Endothelial cell of umbilical vein (primary cell): ENCODE measurements around the gene EIF2A. TPM values are rescaled to one million over a fixed set of nuclear protein-coding genes. Genes with fewer than 3 reads are reported as not detected.

Experiments
- BruUV-seq: library from RNA; stranded (reverse); fragments of 400-500 nt; replicated peaks from 2 replicates; lab custom pipeline; 2021; lab: Mats Ljungman, UMichigan
- CTCF ChIA-PET: fragments of 300-600, 350-600 bp; sonication (Branson Sonifier 250); formaldehyde crosslinking; loops from one replicate; lab custom pipeline; 2021; ENCODE audit warnings: antibody characterized with exemption, inconsistent platforms; lab: Charles Lee
- POLR2A ChIA-PET: fragments of 300-600, 350-600 bp; sonication (Branson Sonifier 250); formaldehyde crosslinking; loops from one replicate; lab custom pipeline; 2021; ENCODE audit warnings: antibody characterized with exemption, inconsistent platforms; lab: Charles Lee
- DNase-seq: peaks from one replicate; pipeline ENCODE4 v3.0.0-alpha.2; 2011; ENCODE audit warnings: low read depth, low spot score
- FAIRE-seq: peaks from 2 replicates; lab custom pipeline; 2011; peaks lifted over from hg19 to GRCh38; lab: Jason Lieb, UNC
- H2AFZ ChIP-seq: 2 replicates; pipeline ENCODE4 v1.6.0; 2012; ENCODE audit warnings: low read depth, low read length, control low read depth, inconsistent platforms
- H3K27ac ChIP-seq: 2 replicates; pipeline ENCODE4 v1.5.1; 2011; ENCODE audit warnings: low read depth, mild to moderate bottlenecking, control low read depth, low read length, moderate library complexity; ENCODE audit not compliant: insufficient read depth
- H3K27me3 ChIP-seq, 2 experiments: 2 replicates each; pipeline versions ENCODE4 v1.6.0 to v1.6.1; 2011; ENCODE audit warnings: low read length in 2 of 2, mixed read lengths in 1 of 2; ENCODE audit not compliant: control insufficient read depth in 2 of 2, insufficient read depth in 2 of 2
- H3K36me3 ChIP-seq, 2 experiments: 2 replicates in 1 of 2; 3 replicates in 1 of 2; pipeline ENCODE4 v1.5.1; 2011; ENCODE audit warnings: low read length in 2 of 2, mild to moderate bottlenecking in 1 of 2, moderate library complexity in 1 of 2; ENCODE audit not compliant: control insufficient read depth in 2 of 2, insufficient read depth in 2 of 2; ENCODE audit errors: extremely low read depth in 1 of 2
- H3K4me1 ChIP-seq: 3 replicates; pipeline ENCODE4 v1.5.1; 2011; ENCODE audit warnings: mild to moderate bottlenecking, low read length; ENCODE audit not compliant: control insufficient read depth, insufficient read depth; ENCODE audit errors: extremely low read depth
- H3K4me2 ChIP-seq: 2 replicates; pipeline ENCODE4 v1.6.1; 2011; ENCODE audit warnings: low read length, control low read depth, mixed read lengths; ENCODE audit not compliant: insufficient read depth
- H3K4me3 ChIP-seq, 3 experiments: fragments of 200-600 bp in 1 of 3; sonication (generic), shearing (Covaris generic) in 1 of 3; replicated peaks in 1 of 3; 2 replicates each; pipeline ENCODE4 v1.5.1; 2011 to 2016; ENCODE audit warnings: control low read depth in 3 of 3, low read length in 3 of 3, mild to moderate bottlenecking in 2 of 3, inconsistent platforms in 1 of 3, low read depth in 1 of 3, moderate library complexity in 1 of 3; ENCODE audit not compliant: insufficient read depth in 1 of 3
- H3K79me2 ChIP-seq: 2 replicates; pipeline ENCODE4 v1.6.0; 2012; ENCODE audit warnings: low read length, inconsistent platforms; ENCODE audit not compliant: control insufficient read depth, insufficient read depth
- H3K9ac ChIP-seq: replicated peaks from 2 replicates; pipeline ENCODE3; 2011; ENCODE audit warnings: low read length, control low read depth; ENCODE audit not compliant: insufficient read depth; ENCODE audit errors: extremely low read depth
- H3K9me1 ChIP-seq: replicated peaks from 3 replicates; pipeline ENCODE4 v1.6.0; 2011; ENCODE audit warnings: mild to moderate bottlenecking, low read length; ENCODE audit not compliant: control insufficient read depth, insufficient read depth; ENCODE audit errors: extremely low read depth
- H3K9me3 ChIP-seq: replicated peaks from 2 replicates; pipeline ENCODE4 v1.5.1; 2012; ENCODE audit warnings: low read length, inconsistent platforms; ENCODE audit not compliant: control insufficient read depth, insufficient read depth
- H4K20me1 ChIP-seq: replicated peaks from 2 replicates; pipeline ENCODE3; 2011; ENCODE audit warnings: mild to moderate bottlenecking, low read length; ENCODE audit not compliant: control insufficient read depth, insufficient read depth; ENCODE audit errors: extremely low read depth
- EZH2 ChIP-seq: IDR thresholded peaks from 2 replicates; pipeline ENCODE4 v1.6.1; 2012; ENCODE audit warnings: borderline replicate concordance, low read depth, mild to moderate bottlenecking, moderate library complexity, low read length, inconsistent platforms; ENCODE audit not compliant: severe bottlenecking
- FOS ChIP-seq: IDR thresholded peaks from 2 replicates; pipeline ENCODE4 v1.6.1; 2011; ENCODE audit warnings: mild to moderate bottlenecking, low read length, moderate library complexity, borderline replicate concordance; ENCODE audit not compliant: insufficient read depth
- GATA2 ChIP-seq: IDR thresholded peaks from 2 replicates; pipeline ENCODE4 v1.7.0; 2011; ENCODE audit warnings: low read depth, mild to moderate bottlenecking, moderate library complexity, mixed read lengths, low read length; ENCODE audit not compliant: insufficient read length, insufficient read depth
- JUN ChIP-seq: IDR thresholded peaks from 2 replicates; pipeline ENCODE4 v1.6.1; 2011; ENCODE audit warnings: borderline replicate concordance, low read depth; ENCODE audit not compliant: insufficient read length, insufficient read depth
- MYC ChIP-seq: IDR thresholded peaks from one replicate; pipeline ENCODE4 v1.6.1; 2011; ENCODE audit warnings: mild to moderate bottlenecking, low read depth, low read length
- POLR2A ChIP-seq: IDR thresholded peaks from 2 replicates; pipeline ENCODE4 v1.6.1; 2012; ENCODE audit warnings: low read depth, mild to moderate bottlenecking, control low read depth, low read length
- POLR2AphosphoS5 ChIP-seq: IDR thresholded peaks from 2 replicates; pipeline ENCODE4 v1.6.1; 2012; ENCODE audit warnings: low read depth, mild to moderate bottlenecking, control low read depth, low read length, moderate library complexity; ENCODE audit not compliant: insufficient read depth
- dilution Hi-C: fragments of 300-500 bp; cut with MboI; formaldehyde crosslinking; loops from one replicate; pipeline ENCODE4 v1.15.0; 2019; ENCODE audit warnings: low sequenced_read_pairs; ENCODE audit not compliant: extremely low pct_ligation_motif_present
- intact Hi-C: fragments of 100-400 bp; cut with micrococcal nuclease; formaldehyde crosslinking; loops from one replicate; pipeline ENCODE4 v1.10.0; 2022
- polyA plus RNA-seq, 4 experiments: library from polyadenylated mRNA; depleted of rRNA in 3 of 4; stranded (reverse) in 3 of 4; unstranded in 1 of 4; fragments of >200 nt; gene quantifications; 2 replicates each; pipeline versions ENCODE4 v1.2.1 to v1.2.3, GENCODE V29; 2011 to 2012; ENCODE audit warnings: missing spikeins in 1 of 4
- total RNA-seq: library from RNA; stranded (reverse); gene quantifications from 2 replicates; pipeline ENCODE4 v1.2.3, GENCODE V29; 2021

The EIF2A gene
- total and polyA plus RNA-seq, 2 donors (not counting 3 experiments of a cell fraction or from before 2014, with no cell fraction given) = 85.2 to 97.6 TPM

DNA sequence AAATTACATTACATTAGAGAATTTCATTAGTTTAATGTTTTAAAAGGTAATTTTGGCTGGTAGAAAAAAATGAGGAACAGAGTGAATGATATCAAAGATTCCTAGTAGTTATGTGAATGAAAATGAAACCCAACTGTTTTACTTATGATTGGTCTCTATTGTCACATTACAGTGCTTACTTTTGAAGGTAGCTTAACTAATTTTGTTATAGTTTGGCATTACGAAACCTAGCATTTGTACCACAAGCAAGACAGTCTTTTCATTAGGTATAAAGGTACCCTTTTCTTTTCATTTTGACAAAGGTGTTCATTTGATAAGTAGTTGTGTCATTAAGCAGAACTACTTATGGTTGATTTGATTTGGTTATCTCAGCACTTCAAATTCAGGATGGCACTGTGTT lies 63.4 kb downstream of the EIF2A start:
- Histone ChIP-seq H3K36me3 (no peaks in the 10 kb centered on the region), H3K4me1 (peaks cover 21% of the 10 kb centered on the region), H4K20me1 (peaks cover 7% of the 10 kb centered on the region), H3K4me3 (no peak overlapping the region), H3K79me2 (peaks cover 93% of the 10 kb centered on the region), H3K9me3 (no peaks in the 10 kb centered on the region), H3K9ac (no peak overlapping the region), H3K27me3 (no peaks in the 10 kb centered on the region), H3K9me1 (no peaks in the 10 kb centered on the region), H2AFZ (no peak overlapping the region), H3K4me2 (no peak overlapping the region), H3K27ac (no peak overlapping the region)
- POLR2A ChIA-PET = no interaction called here
- dilution Hi-C loops = no loop called here
- BruUV-seq = no TSS peak
- intact Hi-C loops = no loop called here
- TF ChIP-seq MYC (no peak), EZH2 (no peak), POLR2A (no peak), POLR2AphosphoS5 (no peak), GATA2 (no peak), FOS (no peak)
- CTCF ChIA-PET = no interaction called here
- FAIRE-seq = no peak
- no peak for DNase-seq

DNA sequence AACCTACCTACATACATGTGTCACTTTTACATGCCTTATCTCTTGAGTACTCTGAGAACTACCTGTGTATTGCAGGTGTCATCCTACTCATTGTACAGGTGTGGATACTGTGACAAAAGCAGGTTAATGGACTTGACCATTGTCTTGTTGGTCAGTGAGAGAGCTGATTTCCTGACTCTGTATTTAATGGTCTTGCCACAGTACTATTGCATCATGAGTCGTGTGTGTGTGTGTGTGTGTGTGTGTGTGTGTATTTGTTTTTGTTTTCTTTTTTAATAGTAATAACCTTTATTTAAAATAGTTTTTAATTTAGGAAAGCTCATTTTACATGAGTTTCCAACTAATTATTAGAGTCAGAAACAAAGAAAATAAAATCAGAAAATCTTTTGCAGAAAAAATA lies 64.2 kb downstream of the EIF2A start:
- Histone ChIP-seq H3K4me3 (no peak overlapping the region), H2AFZ (no peak overlapping the region), H3K9me3 (no peaks in the 10 kb centered on the region), H3K9me1 (no peaks in the 10 kb centered on the region), H4K20me1 (peaks cover 7% of the 10 kb centered on the region), H3K27me3 (no peaks in the 10 kb centered on the region), H3K79me2 (peaks cover 85% of the 10 kb centered on the region), H3K9ac (no peak overlapping the region), H3K27ac (no peak overlapping the region), H3K4me1 (peaks cover 18% of the 10 kb centered on the region), H3K4me2 (no peak overlapping the region), H3K36me3 (no peaks in the 10 kb centered on the region)
- BruUV-seq = no TSS peak
- intact Hi-C loops = no loop called here
- DNase-seq (no peak), FAIRE-seq (no peak)
- dilution Hi-C loops = no loop called here
- TF ChIP-seq FOS (peak; percentile 15), POLR2A (no peak), JUN (no peak), GATA2 (no peak)
- ChIA-PET CTCF (no interaction called here), POLR2A (no interaction called here)
